H9 (cell line): ENCODE results near the gene NFATC1. TPM values are rescaled to one million over a fixed set of nuclear protein-coding genes. Genes with fewer than 3 reads are reported as not detected.

ENCODE experiments used
- DNase-seq: peaks from one replicate; pipeline ENCODE4 v3.0.0-alpha.2; 2017
- H2AFZ ChIP-seq: one replicate; pipeline ENCODE4 v1.6.1; 2013; ENCODE audit warnings: mild to moderate bottlenecking, low read length, control low read depth, moderate library complexity
- H2AK5ac ChIP-seq: 2 replicates; pipeline ENCODE4 v1.6.1; 2013; ENCODE audit warnings: low read length, control low read depth, mixed read lengths; ENCODE audit not compliant: insufficient read length
- H2BK120ac ChIP-seq: one replicate; pipeline ENCODE4 v1.6.1; 2013; ENCODE audit warnings: low read depth, mild to moderate bottlenecking, low read length, control low read depth, inconsistent platforms; ENCODE audit not compliant: poor library complexity, severe bottlenecking
- H2BK12ac ChIP-seq: 2 replicates; pipeline ENCODE4 v1.6.1; 2013; ENCODE audit warnings: low read length, control low read depth, mixed read lengths, low read depth; ENCODE audit not compliant: insufficient read length
- H2BK15ac ChIP-seq: 2 replicates; pipeline ENCODE4 v1.6.1; 2013; ENCODE audit warnings: low read depth, low read length, control low read depth
- H2BK20ac ChIP-seq: one replicate; pipeline ENCODE4 v1.6.1; 2013; ENCODE audit warnings: low read depth, mild to moderate bottlenecking, low read length, control low read depth, inconsistent platforms; ENCODE audit not compliant: poor library complexity, severe bottlenecking
- H2BK5ac ChIP-seq: 2 replicates; pipeline ENCODE4 v1.6.1; 2013; ENCODE audit warnings: low read length, control low read depth, mixed read lengths; ENCODE audit not compliant: insufficient read length
- H3K14ac ChIP-seq: 2 replicates; pipeline ENCODE4 v1.6.1; 2013; ENCODE audit warnings: low read length, control low read depth; ENCODE audit not compliant: insufficient read depth
- H3K18ac ChIP-seq: 2 replicates; pipeline ENCODE4 v1.6.1; 2013; ENCODE audit warnings: low read depth, mild to moderate bottlenecking, mixed read lengths, low read length, control low read depth; ENCODE audit not compliant: insufficient read length
- H3K23ac ChIP-seq: 2 replicates; pipeline ENCODE4 v1.6.1; 2013; ENCODE audit warnings: low read length, control low read depth, mixed read lengths, low read depth; ENCODE audit not compliant: insufficient read length
- H3K23me2 ChIP-seq: 2 replicates; pipeline ENCODE4 v1.6.1; 2013; ENCODE audit warnings: low read depth, mild to moderate bottlenecking, mixed read lengths, low read length, control low read depth; ENCODE audit not compliant: insufficient read length, poor library complexity, severe bottlenecking
- H3K27ac ChIP-seq: 2 replicates; pipeline ENCODE4 v1.5.1; 2013; ENCODE audit warnings: low read length, control low read depth, mixed read lengths, low read depth; ENCODE audit not compliant: insufficient read length
- H3K27me3 ChIP-seq: 2 replicates; pipeline ENCODE4 v1.6.1; 2013; ENCODE audit warnings: low read length, control low read depth, inconsistent platforms; ENCODE audit not compliant: insufficient read depth
- H3K4ac ChIP-seq: 2 replicates; pipeline ENCODE4 v1.6.1; 2013; ENCODE audit warnings: low read depth, mild to moderate bottlenecking, control low read depth, inconsistent platforms, low read length, moderate library complexity
- H3K4me1 ChIP-seq: 2 replicates; pipeline ENCODE4 v1.6.1; 2013; ENCODE audit warnings: low read length, control low read depth, inconsistent platforms; ENCODE audit not compliant: insufficient read depth
- H3K4me2 ChIP-seq: 2 replicates; pipeline ENCODE4 v1.6.1; 2013; ENCODE audit warnings: low read length, control low read depth, mixed read lengths; ENCODE audit not compliant: insufficient read length, insufficient read depth
- H3K56ac ChIP-seq: 2 replicates; pipeline ENCODE4 v1.6.1; 2013; ENCODE audit warnings: low read depth, mild to moderate bottlenecking, mixed read lengths, low read length, control low read depth; ENCODE audit not compliant: insufficient read length
- H3K79me1 ChIP-seq: 2 replicates; pipeline ENCODE4 v1.6.1; 2013; ENCODE audit warnings: low read depth, mild to moderate bottlenecking, moderate library complexity, low read length, control low read depth, inconsistent platforms; ENCODE audit not compliant: insufficient read depth, poor library complexity, severe bottlenecking
- H3K79me2 ChIP-seq: 2 replicates; pipeline ENCODE4 v1.6.1; 2013; ENCODE audit warnings: low read length, control low read depth, inconsistent platforms; ENCODE audit not compliant: insufficient read depth
- H3K9ac ChIP-seq: 2 replicates; pipeline ENCODE4 v1.6.1; 2013; ENCODE audit warnings: low read length, control low read depth, mixed read lengths; ENCODE audit not compliant: insufficient read length; ENCODE audit errors: extremely low read depth
- H3K9me3 ChIP-seq: one replicate; pipeline ENCODE4 v1.6.1; 2013; ENCODE audit warnings: low read depth, low read length, inconsistent platforms; ENCODE audit not compliant: control insufficient read depth
- H3T11ph ChIP-seq: one replicate; pipeline ENCODE4 v1.6.1; 2013; ENCODE audit warnings: mild to moderate bottlenecking, low read length, control low read depth, inconsistent platforms
- H4K20me1 ChIP-seq: one replicate; pipeline ENCODE4 v1.6.1; 2013; ENCODE audit not compliant: control insufficient read depth, insufficient read length, insufficient read depth
- H4K5ac ChIP-seq: 2 replicates; pipeline ENCODE4 v1.6.1; 2013; ENCODE audit warnings: low read depth, mild to moderate bottlenecking, mixed read lengths, low read length, control low read depth; ENCODE audit not compliant: insufficient read length
- H4K8ac ChIP-seq: replicated peaks from 2 replicates; pipeline ENCODE4 v1.6.1; 2013; ENCODE audit warnings: low read length, control low read depth, mixed read lengths, low read depth; ENCODE audit not compliant: insufficient read length
- H4K91ac ChIP-seq: 2 replicates; pipeline ENCODE4 v1.6.1; 2013; ENCODE audit warnings: low read depth, mild to moderate bottlenecking, moderate library complexity, mixed read lengths, low read length, control low read depth; ENCODE audit not compliant: insufficient read length
- H3K27ac Mint-ChIP-seq, 3 experiments: 2 replicates in 2 of 3; 3 replicates in 1 of 3; pipeline ENCODE4 v1.8.0; 2020 to 2021; ENCODE audit warnings: mixed read lengths in 3 of 3, mild to moderate bottlenecking in 1 of 3, moderate library complexity in 1 of 3
- H3K27me3 Mint-ChIP-seq: 2 replicates; pipeline ENCODE4 v1.8.0; 2021; ENCODE audit warnings: low read depth, mild to moderate bottlenecking, moderate library complexity, mixed read lengths
- H3K36me3 Mint-ChIP-seq, 3 experiments: 2 replicates in 2 of 3; 3 replicates in 1 of 3; pipeline ENCODE4 v1.8.0; 2020 to 2021; ENCODE audit warnings: low read depth in 3 of 3, mixed read lengths in 3 of 3; ENCODE audit not compliant: insufficient read depth in 1 of 3
- H3K4me1 Mint-ChIP-seq, 2 experiments: 2 replicates each; pipeline ENCODE4 v1.8.0; 2020; ENCODE audit warnings: mixed read lengths in 2 of 2
- H3K4me3 Mint-ChIP-seq, 2 experiments: 2 replicates in 1 of 2; 3 replicates in 1 of 2; pipeline ENCODE4 v1.8.0; 2020 to 2021; ENCODE audit warnings: mild to moderate bottlenecking in 2 of 2, mixed read lengths in 2 of 2, moderate library complexity in 1 of 2
- H3K9me3 Mint-ChIP-seq, 2 experiments: 2 replicates in 1 of 2; 3 replicates in 1 of 2; pipeline ENCODE4 v1.8.0; 2020; ENCODE audit warnings: mild to moderate bottlenecking in 2 of 2, mixed read lengths in 2 of 2, moderate library complexity in 1 of 2
- WGBS: extraction: QIAGEN DNeasy Blood & Tissue Kit; methylation state at CpG from one replicate; pipeline ENCODE4 v1.1.7; 2013; ENCODE audit warnings: missing lambda C conversion rate, low lambda C conversion rate, mixed read lengths; ENCODE audit not compliant: insufficient read length; ENCODE audit errors: extremely low coverage; 5-methylcytosine and 5-hydroxymethylcytosine counted together
- total RNA-seq: library from RNA; stranded (reverse); gene quantifications from 2 replicates; pipeline ENCODE4 v1.2.1, GENCODE V29; 2021
- TF ChIP-seq, protein P1 (sequence below): fragments of 200-600 bp; sonication (generic); conservative IDR thresholded peaks from 3 replicates; pipeline ENCODE4 v1.8.0; 2021; ENCODE audit warnings: antibody characterized with exemption, mild to moderate bottlenecking

Gene NFATC1
- total RNA-seq, 1 experiment from 2014 or later, result 5.5 TPM

DNA sequence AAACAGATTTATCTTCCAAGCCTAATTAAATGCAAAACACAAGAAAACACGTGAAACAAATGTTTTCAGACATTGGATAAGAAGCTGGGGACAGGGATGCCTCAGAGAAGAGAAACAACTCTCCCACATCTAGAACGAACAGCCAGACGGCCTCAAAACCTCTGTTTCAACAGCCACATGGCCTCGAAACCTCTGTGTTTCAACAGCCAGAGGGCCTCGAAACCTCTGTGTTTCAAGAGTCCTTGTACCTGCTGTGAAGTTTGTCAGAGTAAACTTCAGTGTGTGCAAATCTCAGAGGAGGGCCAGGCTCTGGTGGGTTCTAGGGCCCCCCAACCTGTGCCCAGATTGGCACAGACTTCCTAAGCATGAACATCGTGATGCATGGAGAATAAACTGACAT lies 43.3 kb upstream of the NFATC1 start:
- Histone ChIP-seq H4K20me1 (no peaks in the 10 kb centered on the region), H3K23me2 (no peaks in the 10 kb centered on the region), H3K23ac (no peak overlapping the region), H2BK12ac (no peak overlapping the region), H4K8ac (no peak overlapping the region), H2AK5ac (no peak overlapping the region), H3K18ac (no peak overlapping the region), H3K79me2 (no peaks in the 10 kb centered on the region), H2BK5ac (no peak overlapping the region), H3K56ac (no peak overlapping the region), H3K9me3 (no peaks in the 10 kb centered on the region), H4K91ac (no peak overlapping the region), H3K4me1 (no peaks in the 10 kb centered on the region; the same call in 1 of the 2 replicates), H2BK20ac (no peak overlapping the region), H3K79me1 (no peaks in the 10 kb centered on the region), H4K5ac (no peak overlapping the region), H3K9ac (no peak overlapping the region), H3T11ph (no peak overlapping the region), H3K27me3 (no peaks in the 10 kb centered on the region), H3K4me2 (no peak overlapping the region), H2BK15ac (no peak overlapping the region), H3K14ac (no peak overlapping the region), H3K4ac (no peak overlapping the region), H2BK120ac (no peak overlapping the region), H2AFZ (no peak overlapping the region), H3K27ac (no peak overlapping the region)
- H3K36me3 Mint-ChIP-seq, result peaks cover 0 to 19% (median 14%) of the 10 kb centered on the region in 3 experiments; a peak in 5 of 7 replicates
- TF ChIP-seq, protein P1, sequence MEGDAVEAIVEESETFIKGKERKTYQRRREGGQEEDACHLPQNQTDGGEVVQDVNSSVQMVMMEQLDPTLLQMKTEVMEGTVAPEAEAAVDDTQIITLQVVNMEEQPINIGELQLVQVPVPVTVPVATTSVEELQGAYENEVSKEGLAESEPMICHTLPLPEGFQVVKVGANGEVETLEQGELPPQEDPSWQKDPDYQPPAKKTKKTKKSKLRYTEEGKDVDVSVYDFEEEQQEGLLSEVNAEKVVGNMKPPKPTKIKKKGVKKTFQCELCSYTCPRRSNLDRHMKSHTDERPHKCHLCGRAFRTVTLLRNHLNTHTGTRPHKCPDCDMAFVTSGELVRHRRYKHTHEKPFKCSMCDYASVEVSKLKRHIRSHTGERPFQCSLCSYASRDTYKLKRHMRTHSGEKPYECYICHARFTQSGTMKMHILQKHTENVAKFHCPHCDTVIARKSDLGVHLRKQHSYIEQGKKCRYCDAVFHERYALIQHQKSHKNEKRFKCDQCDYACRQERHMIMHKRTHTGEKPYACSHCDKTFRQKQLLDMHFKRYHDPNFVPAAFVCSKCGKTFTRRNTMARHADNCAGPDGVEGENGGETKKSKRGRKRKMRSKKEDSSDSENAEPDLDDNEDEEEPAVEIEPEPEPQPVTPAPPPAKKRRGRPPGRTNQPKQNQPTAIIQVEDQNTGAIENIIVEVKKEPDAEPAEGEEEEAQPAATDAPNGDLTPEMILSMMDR, result no peak
- no CpG with 5 or more reads among the region's 6 CpGs for WGBS
- no peaks in the 10 kb centered on the region for H3K9me3 Mint-ChIP-seq
- H3K4me1 Mint-ChIP-seq, result peaks cover 3 to 6% of the 10 kb centered on the region in 2 experiments; a peak in 2 of 4 replicates
- DNase-seq, result no peak
- H3K27ac Mint-ChIP-seq, result no peak overlapping the region
- no peak overlapping the region for H3K4me3 Mint-ChIP-seq
- no peaks in the 10 kb centered on the region for H3K27me3 Mint-ChIP-seq
